ENCODE measurements around the gene UMPS. TPM values are rescaled to one million over a fixed set of nuclear protein-coding genes. Genes with fewer than 3 reads are reported as not detected.

UMPS gene
- polyA plus RNA-seq, 2 of the 4 experiments (the other 2 are of a cell fraction), result 53.0 to 64.4 TPM

DNA sequence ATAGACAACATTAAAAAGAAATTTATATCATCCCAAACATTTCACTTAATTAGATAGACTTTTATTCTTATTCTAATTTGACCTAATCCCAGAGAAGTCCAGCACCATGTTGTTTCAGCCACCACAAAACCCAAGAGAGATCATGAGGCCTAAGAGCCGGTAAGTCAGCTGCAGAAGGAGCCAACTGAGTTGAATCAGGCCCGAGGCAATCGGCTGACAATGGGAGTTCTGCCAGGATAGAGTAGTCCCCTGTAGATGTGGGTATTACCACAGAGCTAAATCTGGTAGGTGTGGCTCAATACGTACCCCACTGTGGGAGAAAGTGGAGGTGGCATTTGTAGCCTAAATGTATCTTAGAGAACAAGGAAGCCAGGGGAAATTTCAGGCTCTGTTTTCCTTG, 49.7 kb upstream of the UMPS start:
- ChIA-PET CTCF (interaction anchor here (0.9 to 13.0 kb wide), 4 partner anchors 8 to 117 kb away, joined by 4 to 348 read pairs (median 20); no protein-coding TSS in a partner anchor), POLR2A (no interaction called here)
- Histone ChIP-seq H3K4me2 (no peak overlapping the region), H3K9me3 (no peaks in the 10 kb centered on the region), H3K4me3 (no peak overlapping the region), H3K4me1 (no peaks in the 10 kb centered on the region), H3K27ac (no peak overlapping the region)
- ATAC-seq, result no peak
- TF ChIP-seq FOSB (CRISPR knock-in tag; IDR thresholded peaks at IDR 0.05) (no peak), GATA3 (IDR thresholded peaks at IDR 0.05; ENCODE audit: borderline replicate concordance) (no peak), EHMT2 (IDR thresholded peaks at IDR 0.05; ENCODE audit: low read depth) (no peak), ESRRA (IDR thresholded peaks at IDR 0.05; ENCODE audit: borderline replicate concordance, low read length) (no peak), HOXA7 (CRISPR knock-in tag; IDR thresholded peaks at IDR 0.05) (no peak), HOXB5 (CRISPR knock-in tag; IDR thresholded peaks at IDR 0.05) (no peak), HDAC2 (IDR thresholded peaks at IDR 0.05) (no peak), FOXS1 (CRISPR knock-in tag; IDR thresholded peaks at IDR 0.05) (no peak), RAD21 (conservative IDR thresholded peaks at IDR 0.05 in 1 of 2, IDR thresholded peaks at IDR 0.05 in 1 of 2) (no peak), POLR2A (IDR thresholded peaks at IDR 0.05; ENCODE audit: low read length) (no peak), FOSL2 (IDR thresholded peaks at IDR 0.05) (no peak), FOSL2 (CRISPR knock-in tag; IDR thresholded peaks at IDR 0.05) (no peak), POLR2AphosphoS2 (conservative IDR thresholded peaks at IDR 0.05; ENCODE audit: low read length) (no peak)
- TF ChIP-seq, protein P1, sequence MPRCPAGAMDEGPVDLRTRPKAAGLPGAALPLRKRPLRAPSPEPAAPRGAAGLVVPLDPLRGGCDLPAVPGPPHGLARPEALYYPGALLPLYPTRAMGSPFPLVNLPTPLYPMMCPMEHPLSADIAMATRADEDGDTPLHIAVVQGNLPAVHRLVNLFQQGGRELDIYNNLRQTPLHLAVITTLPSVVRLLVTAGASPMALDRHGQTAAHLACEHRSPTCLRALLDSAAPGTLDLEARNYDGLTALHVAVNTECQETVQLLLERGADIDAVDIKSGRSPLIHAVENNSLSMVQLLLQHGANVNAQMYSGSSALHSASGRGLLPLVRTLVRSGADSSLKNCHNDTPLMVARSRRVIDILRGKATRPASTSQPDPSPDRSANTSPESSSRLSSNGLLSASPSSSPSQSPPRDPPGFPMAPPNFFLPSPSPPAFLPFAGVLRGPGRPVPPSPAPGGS (IDR thresholded peaks at IDR 0.05), result no peak
- TF ChIP-seq, protein P2, sequence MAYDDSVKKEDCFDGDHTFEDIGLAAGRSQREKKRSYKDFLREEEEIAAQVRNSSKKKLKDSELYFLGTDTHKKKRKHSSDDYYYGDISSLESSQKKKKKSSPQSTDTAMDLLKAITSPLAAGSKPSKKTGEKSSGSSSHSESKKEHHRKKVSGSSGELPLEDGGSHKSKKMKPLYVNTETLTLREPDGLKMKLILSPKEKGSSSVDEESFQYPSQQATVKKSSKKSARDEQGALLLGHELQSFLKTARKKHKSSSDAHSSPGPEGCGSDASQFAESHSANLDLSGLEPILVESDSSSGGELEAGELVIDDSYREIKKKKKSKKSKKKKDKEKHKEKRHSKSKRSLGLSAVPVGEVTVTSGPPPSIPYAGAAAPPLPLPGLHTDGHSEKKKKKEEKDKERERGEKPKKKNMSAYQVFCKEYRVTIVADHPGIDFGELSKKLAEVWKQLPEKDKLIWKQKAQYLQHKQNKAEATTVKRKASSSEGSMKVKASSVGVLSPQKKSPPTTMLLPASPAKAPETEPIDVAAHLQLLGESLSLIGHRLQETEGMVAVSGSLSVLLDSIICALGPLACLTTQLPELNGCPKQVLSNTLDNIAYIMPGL (CRISPR knock-in tag; IDR thresholded peaks at IDR 0.05; ENCODE audit: borderline replicate concordance), result no peak
- TF ChIP-seq, protein P3, sequence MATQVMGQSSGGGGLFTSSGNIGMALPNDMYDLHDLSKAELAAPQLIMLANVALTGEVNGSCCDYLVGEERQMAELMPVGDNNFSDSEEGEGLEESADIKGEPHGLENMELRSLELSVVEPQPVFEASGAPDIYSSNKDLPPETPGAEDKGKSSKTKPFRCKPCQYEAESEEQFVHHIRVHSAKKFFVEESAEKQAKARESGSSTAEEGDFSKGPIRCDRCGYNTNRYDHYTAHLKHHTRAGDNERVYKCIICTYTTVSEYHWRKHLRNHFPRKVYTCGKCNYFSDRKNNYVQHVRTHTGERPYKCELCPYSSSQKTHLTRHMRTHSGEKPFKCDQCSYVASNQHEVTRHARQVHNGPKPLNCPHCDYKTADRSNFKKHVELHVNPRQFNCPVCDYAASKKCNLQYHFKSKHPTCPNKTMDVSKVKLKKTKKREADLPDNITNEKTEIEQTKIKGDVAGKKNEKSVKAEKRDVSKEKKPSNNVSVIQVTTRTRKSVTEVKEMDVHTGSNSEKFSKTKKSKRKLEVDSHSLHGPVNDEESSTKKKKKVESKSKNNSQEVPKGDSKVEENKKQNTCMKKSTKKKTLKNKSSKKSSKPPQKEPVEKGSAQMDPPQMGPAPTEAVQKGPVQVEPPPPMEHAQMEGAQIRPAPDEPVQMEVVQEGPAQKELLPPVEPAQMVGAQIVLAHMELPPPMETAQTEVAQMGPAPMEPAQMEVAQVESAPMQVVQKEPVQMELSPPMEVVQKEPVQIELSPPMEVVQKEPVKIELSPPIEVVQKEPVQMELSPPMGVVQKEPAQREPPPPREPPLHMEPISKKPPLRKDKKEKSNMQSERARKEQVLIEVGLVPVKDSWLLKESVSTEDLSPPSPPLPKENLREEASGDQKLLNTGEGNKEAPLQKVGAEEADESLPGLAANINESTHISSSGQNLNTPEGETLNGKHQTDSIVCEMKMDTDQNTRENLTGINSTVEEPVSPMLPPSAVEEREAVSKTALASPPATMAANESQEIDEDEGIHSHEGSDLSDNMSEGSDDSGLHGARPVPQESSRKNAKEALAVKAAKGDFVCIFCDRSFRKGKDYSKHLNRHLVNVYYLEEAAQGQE (IDR thresholded peaks at IDR 0.05), result no peak
- TF ChIP-seq, protein P4, sequence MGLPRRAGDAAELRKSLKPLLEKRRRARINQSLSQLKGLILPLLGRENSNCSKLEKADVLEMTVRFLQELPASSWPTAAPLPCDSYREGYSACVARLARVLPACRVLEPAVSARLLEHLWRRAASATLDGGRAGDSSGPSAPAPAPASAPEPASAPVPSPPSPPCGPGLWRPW (IDR thresholded peaks at IDR 0.05), result no peak
- TF ChIP-seq, protein P5, sequence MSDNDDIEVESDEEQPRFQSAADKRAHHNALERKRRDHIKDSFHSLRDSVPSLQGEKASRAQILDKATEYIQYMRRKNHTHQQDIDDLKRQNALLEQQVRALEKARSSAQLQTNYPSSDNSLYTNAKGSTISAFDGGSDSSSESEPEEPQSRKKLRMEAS (IDR thresholded peaks at IDR 0.05), result no peak
- no peak for FAIRE-seq
- DNase-seq (ENCODE audit: low read depth in 1 of 2, low spot score in 1 of 2), result no peak
- WGBS (ENCODE audit: missing lambda C conversion rate), result 88% methylated on average over 4 of the region's 4 CpGs

DNA sequence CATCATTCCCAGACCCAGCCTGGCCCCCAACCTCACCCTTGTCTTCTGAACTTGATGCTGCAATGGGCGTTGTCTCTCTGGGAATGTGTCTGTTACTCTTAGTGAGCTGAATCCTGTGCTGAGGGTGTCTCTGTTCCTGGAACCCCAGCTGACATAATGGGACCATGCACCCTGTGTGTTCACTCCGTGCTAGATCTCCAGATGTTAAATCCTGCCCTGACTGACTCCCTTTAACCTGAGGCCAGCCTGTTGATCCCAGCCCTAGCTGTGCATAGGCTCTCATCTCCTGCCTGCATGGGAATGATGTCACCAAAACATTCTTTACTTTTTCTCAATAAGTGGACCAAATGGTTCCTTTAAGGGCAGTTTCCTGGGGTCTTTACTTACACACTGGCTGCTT, 48.0 kb upstream of the UMPS start:
- TF ChIP-seq JUN (IDR thresholded peaks at IDR 0.05), result no peak
- TF ChIP-seq TFCP2L1 (CRISPR knock-in tag; IDR thresholded peaks at IDR 0.05), result no peak
- TF ChIP-seq EP300 (IDR thresholded peaks at IDR 0.05), result no peak
- TF ChIP-seq, protein P6, sequence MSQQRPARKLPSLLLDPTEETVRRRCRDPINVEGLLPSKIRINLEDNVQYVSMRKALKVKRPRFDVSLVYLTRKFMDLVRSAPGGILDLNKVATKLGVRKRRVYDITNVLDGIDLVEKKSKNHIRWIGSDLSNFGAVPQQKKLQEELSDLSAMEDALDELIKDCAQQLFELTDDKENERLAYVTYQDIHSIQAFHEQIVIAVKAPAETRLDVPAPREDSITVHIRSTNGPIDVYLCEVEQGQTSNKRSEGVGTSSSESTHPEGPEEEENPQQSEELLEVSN (IDR thresholded peaks at IDR 0.05; ENCODE audit: borderline replicate concordance, low read depth), result no peak
- no peak for TF ChIP-seq BHLHE40 (IDR thresholded peaks at IDR 0.05; ENCODE audit: low read depth, low read length)
- no peak for TF ChIP-seq HOXB13 (CRISPR knock-in tag; IDR thresholded peaks at IDR 0.05; ENCODE audit: low read depth)
- no peak for TF ChIP-seq POLR2A (IDR thresholded peaks at IDR 0.05; ENCODE audit: low read length)
- no peak for TF ChIP-seq KDM1A (IDR thresholded peaks at IDR 0.05; ENCODE audit: low read depth)
- TF ChIP-seq POLR2AphosphoS2 (conservative IDR thresholded peaks at IDR 0.05; ENCODE audit: low read length), result no peak
- TF ChIP-seq FOSB (CRISPR knock-in tag; IDR thresholded peaks at IDR 0.05), result no peak
- Histone ChIP-seq H3K4me2 (no peak overlapping the region), H3K27ac (no peak overlapping the region), H3K9me3 (no peaks in the 10 kb centered on the region), H3K4me1 (no peaks in the 10 kb centered on the region), H3K4me3 (no peak overlapping the region)
- CTCF ChIA-PET, result interaction anchor here (13.0 kb wide), 1 partner anchor 119 kb away, joined by 348 read pairs; no protein-coding TSS in a partner anchor
- ATAC-seq (no peak), DNase-seq (ENCODE audit: low read depth in 1 of 2, low spot score in 1 of 2) (no peak), FAIRE-seq (no peak)
- POLR2A ChIA-PET, result no interaction called here
- 56% methylated on average over 2 of the region's 2 CpGs for WGBS (ENCODE audit: missing lambda C conversion rate)
